A549 (cell line): ENCODE data around the gene TM4SF1. TPM values are rescaled to one million over a fixed set of nuclear protein-coding genes. Genes with fewer than 3 reads are reported as not detected.

Source experiments
- ATAC-seq, 2 experiments: fragments of 200-7000 bp in 1 of 2; fragments of >200 bp in 1 of 2; cut with Nextera tagmentation in 1 of 2; cut with Tn5 transposase in 1 of 2; 3 replicates each; pipeline versions ENCODE4 v1.8.0 to v1.9.1; 2018 to 2020; ENCODE audit warnings: mild to moderate bottlenecking in 1 of 2, moderate library complexity in 1 of 2
- CTCF ChIA-PET: fragments of 300-600 bp; sonication (Branson Sonifier 250); formaldehyde crosslinking; extraction: SDS; loops from one replicate; lab custom pipeline; 2021; ENCODE audit warnings: antibody characterized with exemption, inconsistent platforms; lab: Yijun Ruan, JAX
- POLR2A ChIA-PET: fragments of 350-600 bp; formaldehyde crosslinking; extraction: SDS; loops from one replicate; lab custom pipeline; 2021; ENCODE audit warnings: antibody characterized with exemption, inconsistent platforms; lab: Yijun Ruan, JAX
- DNase-seq, 2 experiments: peaks; one replicate each; pipeline versions ENCODE4 v3.0.0 to v3.0.0-alpha.2; 2011 to 2016; ENCODE audit warnings: low read depth in 1 of 2, low spot score in 1 of 2
- FAIRE-seq: peaks from 2 replicates; lab custom pipeline; 2011; peaks lifted over from hg19 to GRCh38; lab: Jason Lieb, UNC
- H3K27ac ChIP-seq, 2 experiments: fragments of >200 bp; sonication (Bioruptor Twin); formaldehyde crosslinking; 3 replicates each; pipeline ENCODE4 v1.5.1; 2016 to 2017
- H3K4me1 ChIP-seq: fragments of >200 bp; sonication (Bioruptor Twin); formaldehyde crosslinking; 3 replicates; pipeline ENCODE4 v1.6.1; 2016
- H3K4me2 ChIP-seq: fragments of >200 bp; sonication (Bioruptor Twin); formaldehyde crosslinking; 3 replicates; pipeline ENCODE4 v1.6.1; 2016
- H3K4me3 ChIP-seq: fragments of >200 bp; sonication (Bioruptor Twin); formaldehyde crosslinking; 3 replicates; pipeline ENCODE4 v1.5.1; 2016
- H3K9me3 ChIP-seq: fragments of >200 bp; sonication (Bioruptor Twin); formaldehyde crosslinking; 3 replicates; pipeline ENCODE4 v1.6.1; 2016
- CBX2 ChIP-seq: fragments of 200-600 bp; sonication (generic); IDR thresholded peaks from 2 replicates; pipeline ENCODE4 v1.6.1; 2016; ENCODE audit warnings: low read depth, mild to moderate bottlenecking, borderline replicate concordance
- CBX8 ChIP-seq: fragments of 200-600 bp; sonication (generic); IDR thresholded peaks from 2 replicates; pipeline ENCODE4 v1.6.1; 2016
- CHD2 ChIP-seq: fragments of 150-350 bp; IDR thresholded peaks from 2 replicates; pipeline ENCODE4 v1.6.1; 2014; ENCODE audit warnings: low read length; ENCODE audit not compliant: partially characterized antibody
- CHD4 ChIP-seq: fragments of 200-600 bp; sonication (generic); IDR thresholded peaks from 2 replicates; pipeline ENCODE4 v1.6.1; 2016; ENCODE audit warnings: antibody characterized with exemption, mild to moderate bottlenecking, borderline replicate concordance
- ESRRA ChIP-seq: fragments of 150-350 bp; IDR thresholded peaks from 2 replicates; pipeline ENCODE4 v1.6.1; 2014; ENCODE audit warnings: mild to moderate bottlenecking, low read length, borderline replicate concordance
- HDAC2 ChIP-seq: fragments of 200-600 bp; sonication (generic); IDR thresholded peaks from 2 replicates; pipeline ENCODE4 v1.6.1; 2016
- HEYL ChIP-seq: fragments of 250-450 bp; sonication (Bioruptor Pico); IDR thresholded peaks from 2 replicates; pipeline ENCODE4 v1.8.0; 2021; ENCODE audit warnings: mild to moderate bottlenecking, moderate library complexity
- HOXA7 ChIP-seq: fragments of 250-450 bp; sonication (Bioruptor Pico); IDR thresholded peaks from 2 replicates; pipeline ENCODE4 v1.5.0; 2020; ENCODE audit warnings: mild to moderate bottlenecking, moderate library complexity
- HOXB13 ChIP-seq: fragments of 250-450 bp; sonication (Bioruptor Pico); IDR thresholded peaks from 2 replicates; pipeline ENCODE4 v1.5.0; 2020; ENCODE audit warnings: low read depth, mild to moderate bottlenecking, moderate library complexity
- HOXB5 ChIP-seq: fragments of 250-450 bp; sonication (Bioruptor Pico); IDR thresholded peaks from 2 replicates; pipeline ENCODE4 v1.5.0; 2020; ENCODE audit warnings: mild to moderate bottlenecking, moderate library complexity
- KDM1A ChIP-seq: fragments of 200-600 bp; sonication (generic); IDR thresholded peaks from 2 replicates; pipeline ENCODE4 v1.6.1; 2016; ENCODE audit warnings: low read depth, mild to moderate bottlenecking
- KDM5A ChIP-seq: fragments of 200-600 bp; sonication (generic); IDR thresholded peaks from 2 replicates; pipeline ENCODE4 v1.6.1; 2016; ENCODE audit warnings: antibody characterized with exemption, mild to moderate bottlenecking
- MAFK ChIP-seq: fragments of 450-650 bp; IDR thresholded peaks from 2 replicates; pipeline ENCODE4 v1.6.1; 2014; ENCODE audit not compliant: partially characterized antibody
- MYC ChIP-seq: IDR thresholded peaks from 2 replicates; pipeline ENCODE4 v1.6.1; 2012; ENCODE audit warnings: mild to moderate bottlenecking, inconsistent platforms, low read length, improper control_type of control experiment, borderline replicate concordance
- NFE2L2 ChIP-seq: fragments of 150-350 bp; conservative IDR thresholded peaks from 2 replicates; pipeline ENCODE4 v1.6.1; 2014; ENCODE audit warnings: low read length
- NPAS2 ChIP-seq: fragments of 250-450 bp; sonication (Bioruptor Pico); IDR thresholded peaks from 2 replicates; pipeline ENCODE4 v1.8.0; 2022; ENCODE audit warnings: mild to moderate bottlenecking, moderate library complexity, borderline replicate concordance
- PHF8 ChIP-seq: fragments of 200-600 bp; sonication (generic); IDR thresholded peaks from 2 replicates; pipeline ENCODE4 v1.6.1; 2016; ENCODE audit warnings: low read depth, mild to moderate bottlenecking, antibody characterized with exemption, moderate library complexity, borderline replicate concordance
- POLR2A ChIP-seq: IDR thresholded peaks from 2 replicates; pipeline ENCODE4 v1.6.1; 2012; ENCODE audit warnings: mild to moderate bottlenecking, low read length
- POLR2AphosphoS2 ChIP-seq: conservative IDR thresholded peaks from 2 replicates; pipeline ENCODE4 v1.6.1; 2012; ENCODE audit warnings: low read length, improper control_type of control experiment, inconsistent platforms
- RAD21 ChIP-seq, 2 experiments: fragments of >200 bp in 1 of 2; sonication (Bioruptor Twin) in 1 of 2; formaldehyde crosslinking in 1 of 2; IDR thresholded peaks in 1 of 2; conservative IDR thresholded peaks in 1 of 2; 2 replicates in 1 of 2; 3 replicates in 1 of 2; pipeline ENCODE4 v1.6.1; 2012 to 2018; ENCODE audit warnings: inconsistent platforms in 1 of 2
- RCOR1 ChIP-seq: fragments of 150-350 bp; IDR thresholded peaks from 2 replicates; pipeline ENCODE4 v1.6.1; 2014; ENCODE audit warnings: antibody characterized with exemption, low read length, low read depth
- RNF2 ChIP-seq: fragments of 200-600 bp; sonication (generic); IDR thresholded peaks from 2 replicates; pipeline ENCODE4 v1.6.1; 2016; ENCODE audit warnings: low read depth, mild to moderate bottlenecking, antibody characterized with exemption, moderate library complexity, borderline replicate concordance
- SMC3 ChIP-seq: fragments of >200 bp; sonication (Bioruptor Twin); formaldehyde crosslinking; IDR thresholded peaks from 3 replicates; pipeline ENCODE4 v1.6.1; 2018; ENCODE audit warnings: inconsistent platforms
- SREBF2 ChIP-seq: fragments of 450-650 bp; IDR thresholded peaks from 2 replicates; pipeline ENCODE4 v1.6.1; 2014; ENCODE audit warnings: mild to moderate bottlenecking, moderate library complexity
- TP53 ChIP-seq: fragments of 250-450 bp; sonication (Bioruptor Pico); IDR thresholded peaks from 2 replicates; pipeline ENCODE4 v1.5.0; 2021; ENCODE audit warnings: mild to moderate bottlenecking, moderate library complexity
- ZNF302 ChIP-seq: fragments of 250-450 bp; sonication (Bioruptor Pico); IDR thresholded peaks from 2 replicates; pipeline ENCODE4 v1.9.0; 2021; ENCODE audit warnings: inconsistent platforms, mild to moderate bottlenecking, moderate library complexity
- WGBS: methylation state at CpG from one replicate; pipeline ENCODE4 v1.1.6; 2017; ENCODE audit errors: missing lambda C conversion rate; 5-methylcytosine and 5-hydroxymethylcytosine counted together
- polyA plus RNA-seq, 4 experiments: library from polyadenylated mRNA; depleted of rRNA in 3 of 4; stranded (reverse); fragments of >200 nt; fragmentation: RNase III in 1 of 4; extraction: RNeasy Plus Mini Kit Qiagen cat#74134 plus additional on column Dnase treatment in 1 of 4; gene quantifications; 2 replicates in 3 of 4; 3 replicates in 1 of 4; pipeline ENCODE4 v1.2.3, GENCODE V29; 2011 to 2017
- TF ChIP-seq, protein P1 (sequence below): fragments of >200 bp; sonication (Bioruptor Twin); formaldehyde crosslinking; IDR thresholded peaks from 3 replicates; pipeline ENCODE4 v1.5.1; 2016
- TF ChIP-seq, protein P2 (sequence below): IDR thresholded peaks from 2 replicates; pipeline ENCODE4 v1.6.1; 2012; ENCODE audit warnings: low read depth, borderline replicate concordance
- TF ChIP-seq, protein P3 (sequence below): fragments of >200 bp; sonication (Bioruptor Twin); formaldehyde crosslinking; IDR thresholded peaks from 3 replicates; pipeline ENCODE4 v1.6.1; 2016
- TF ChIP-seq, protein P4 (sequence below): IDR thresholded peaks from 2 replicates; pipeline ENCODE4 v1.6.1; 2012
- TF ChIP-seq, protein P5 (sequence below): fragments of 250-450 bp; sonication (Bioruptor Pico); IDR thresholded peaks from 2 replicates; pipeline ENCODE4 v1.5.0; 2021; ENCODE audit warnings: mild to moderate bottlenecking, moderate library complexity, borderline replicate concordance
- TF ChIP-seq, protein P6 (sequence below): fragments of >200 bp; sonication (Bioruptor Twin); formaldehyde crosslinking; IDR thresholded peaks from 2 replicates; pipeline ENCODE4 v1.6.1; 2016

The TM4SF1 gene
- polyA plus RNA-seq, 2 of the 4 experiments (the other 2 are of a cell fraction) = 828 to 1,208 TPM

DNA sequence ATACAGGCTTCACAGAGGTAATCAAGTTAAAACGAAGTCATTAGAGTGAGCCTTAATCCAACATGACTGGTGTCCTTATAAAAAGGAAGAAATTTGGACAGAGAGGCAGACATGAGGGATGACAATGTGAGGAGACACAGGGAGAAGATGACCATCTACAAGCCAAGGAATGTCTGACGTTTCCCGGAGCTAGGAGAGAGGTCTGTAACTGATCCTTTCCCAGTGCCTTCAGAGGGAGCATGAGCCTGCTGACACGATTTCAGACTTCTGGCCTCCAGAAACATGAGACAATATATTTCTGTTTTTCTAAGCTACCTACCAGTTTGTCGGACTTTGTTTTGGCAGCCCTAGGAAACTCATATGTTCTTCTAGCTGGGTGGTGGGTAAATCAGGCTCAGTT lies 15.1 kb downstream of the TM4SF1 start:
- WGBS = 87% methylated on average over 5 of the region's 5 CpGs
- DNase-seq (no peak), FAIRE-seq (peak; percentile 28), ATAC-seq (no peak)
- TF ChIP-seq MYC (no peak), PHF8 (no peak), CHD2 (no peak), ESRRA (no peak), ZNF302 (no peak), NFE2L2 (no peak), KDM1A (no peak), CBX8 (no peak), CBX2 (no peak), SREBF2 (no peak), HOXB13 (CRISPR knock-in tag) (no peak), RCOR1 (no peak), SMC3 (no peak), HOXA7 (CRISPR knock-in tag) (no peak), HOXB5 (no peak)
- TF ChIP-seq, protein P1, sequence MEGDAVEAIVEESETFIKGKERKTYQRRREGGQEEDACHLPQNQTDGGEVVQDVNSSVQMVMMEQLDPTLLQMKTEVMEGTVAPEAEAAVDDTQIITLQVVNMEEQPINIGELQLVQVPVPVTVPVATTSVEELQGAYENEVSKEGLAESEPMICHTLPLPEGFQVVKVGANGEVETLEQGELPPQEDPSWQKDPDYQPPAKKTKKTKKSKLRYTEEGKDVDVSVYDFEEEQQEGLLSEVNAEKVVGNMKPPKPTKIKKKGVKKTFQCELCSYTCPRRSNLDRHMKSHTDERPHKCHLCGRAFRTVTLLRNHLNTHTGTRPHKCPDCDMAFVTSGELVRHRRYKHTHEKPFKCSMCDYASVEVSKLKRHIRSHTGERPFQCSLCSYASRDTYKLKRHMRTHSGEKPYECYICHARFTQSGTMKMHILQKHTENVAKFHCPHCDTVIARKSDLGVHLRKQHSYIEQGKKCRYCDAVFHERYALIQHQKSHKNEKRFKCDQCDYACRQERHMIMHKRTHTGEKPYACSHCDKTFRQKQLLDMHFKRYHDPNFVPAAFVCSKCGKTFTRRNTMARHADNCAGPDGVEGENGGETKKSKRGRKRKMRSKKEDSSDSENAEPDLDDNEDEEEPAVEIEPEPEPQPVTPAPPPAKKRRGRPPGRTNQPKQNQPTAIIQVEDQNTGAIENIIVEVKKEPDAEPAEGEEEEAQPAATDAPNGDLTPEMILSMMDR = no peak
- TF ChIP-seq, protein P2, sequence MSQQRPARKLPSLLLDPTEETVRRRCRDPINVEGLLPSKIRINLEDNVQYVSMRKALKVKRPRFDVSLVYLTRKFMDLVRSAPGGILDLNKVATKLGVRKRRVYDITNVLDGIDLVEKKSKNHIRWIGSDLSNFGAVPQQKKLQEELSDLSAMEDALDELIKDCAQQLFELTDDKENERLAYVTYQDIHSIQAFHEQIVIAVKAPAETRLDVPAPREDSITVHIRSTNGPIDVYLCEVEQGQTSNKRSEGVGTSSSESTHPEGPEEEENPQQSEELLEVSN = no peak
- TF ChIP-seq, protein P3, sequence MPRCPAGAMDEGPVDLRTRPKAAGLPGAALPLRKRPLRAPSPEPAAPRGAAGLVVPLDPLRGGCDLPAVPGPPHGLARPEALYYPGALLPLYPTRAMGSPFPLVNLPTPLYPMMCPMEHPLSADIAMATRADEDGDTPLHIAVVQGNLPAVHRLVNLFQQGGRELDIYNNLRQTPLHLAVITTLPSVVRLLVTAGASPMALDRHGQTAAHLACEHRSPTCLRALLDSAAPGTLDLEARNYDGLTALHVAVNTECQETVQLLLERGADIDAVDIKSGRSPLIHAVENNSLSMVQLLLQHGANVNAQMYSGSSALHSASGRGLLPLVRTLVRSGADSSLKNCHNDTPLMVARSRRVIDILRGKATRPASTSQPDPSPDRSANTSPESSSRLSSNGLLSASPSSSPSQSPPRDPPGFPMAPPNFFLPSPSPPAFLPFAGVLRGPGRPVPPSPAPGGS = no peak
- TF ChIP-seq, protein P4, sequence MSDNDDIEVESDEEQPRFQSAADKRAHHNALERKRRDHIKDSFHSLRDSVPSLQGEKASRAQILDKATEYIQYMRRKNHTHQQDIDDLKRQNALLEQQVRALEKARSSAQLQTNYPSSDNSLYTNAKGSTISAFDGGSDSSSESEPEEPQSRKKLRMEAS = no peak
- TF ChIP-seq, protein P5, sequence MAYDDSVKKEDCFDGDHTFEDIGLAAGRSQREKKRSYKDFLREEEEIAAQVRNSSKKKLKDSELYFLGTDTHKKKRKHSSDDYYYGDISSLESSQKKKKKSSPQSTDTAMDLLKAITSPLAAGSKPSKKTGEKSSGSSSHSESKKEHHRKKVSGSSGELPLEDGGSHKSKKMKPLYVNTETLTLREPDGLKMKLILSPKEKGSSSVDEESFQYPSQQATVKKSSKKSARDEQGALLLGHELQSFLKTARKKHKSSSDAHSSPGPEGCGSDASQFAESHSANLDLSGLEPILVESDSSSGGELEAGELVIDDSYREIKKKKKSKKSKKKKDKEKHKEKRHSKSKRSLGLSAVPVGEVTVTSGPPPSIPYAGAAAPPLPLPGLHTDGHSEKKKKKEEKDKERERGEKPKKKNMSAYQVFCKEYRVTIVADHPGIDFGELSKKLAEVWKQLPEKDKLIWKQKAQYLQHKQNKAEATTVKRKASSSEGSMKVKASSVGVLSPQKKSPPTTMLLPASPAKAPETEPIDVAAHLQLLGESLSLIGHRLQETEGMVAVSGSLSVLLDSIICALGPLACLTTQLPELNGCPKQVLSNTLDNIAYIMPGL (CRISPR knock-in tag) = no peak
- ChIA-PET POLR2A (interaction anchor here (1.0 kb wide), 1 partner anchor 8 kb away, joined by 3 read pairs; no protein-coding TSS in a partner anchor), CTCF (interaction anchor here (0.6 to 5.3 kb wide), 8 partner anchors 9 to 398 kb away, joined by 3 to 29 read pairs (median 4); partner anchors contain the start of gene TM4SF18)
- H3K9me3 ChIP-seq = no peaks in the 10 kb centered on the region
- no peak overlapping the region for H3K27ac ChIP-seq
- peaks cover 13% of the 10 kb centered on the region for H3K4me1 ChIP-seq
- no peak overlapping the region for H3K4me3 ChIP-seq
- no peak overlapping the region for H3K4me2 ChIP-seq

DNA sequence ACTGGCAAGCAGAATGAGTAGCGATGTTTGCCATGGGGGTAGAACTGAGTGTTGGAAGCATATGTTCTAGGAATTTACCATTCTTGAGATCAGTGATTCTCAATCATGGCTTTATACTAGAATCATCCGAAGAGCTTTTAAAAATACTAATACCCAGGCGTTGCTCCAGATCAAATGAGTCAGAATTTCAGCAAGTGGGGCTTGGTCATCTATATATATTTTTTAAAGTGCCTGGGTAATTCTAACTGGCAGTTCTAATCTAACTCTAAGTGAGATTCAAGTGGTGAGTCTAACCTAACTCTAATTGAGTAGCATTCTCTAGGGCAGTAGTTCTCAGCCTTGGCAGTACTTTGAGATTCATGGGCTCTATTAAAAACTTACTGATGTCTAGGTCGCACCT lies 20.8 kb downstream of the TM4SF1 start:
- POLR2A ChIA-PET = no interaction called here
- WGBS = 92% methylated on average over 4 of the region's 4 CpGs
- no peak for FAIRE-seq

More for the DNA sequence above, 20.8 kb downstream of the TM4SF1 start:
- no peak for ATAC-seq
- no peak for DNase-seq
- no peaks in the 10 kb centered on the region; the same call in 2 of the 3 replicates for H3K4me1 ChIP-seq
- no peak for TF ChIP-seq RAD21 (conservative IDR thresholded peaks at IDR 0.05 in 1 of 2, IDR thresholded peaks at IDR 0.05 in 1 of 2)
- TF ChIP-seq MAFK = no peak
- no peak for TF ChIP-seq HEYL
- no peak for TF ChIP-seq HOXB13 (CRISPR knock-in tag)
- no peak for TF ChIP-seq CBX2
- no peak for TF ChIP-seq POLR2AphosphoS2
- no peak for TF ChIP-seq HOXB5
- no peak for TF ChIP-seq TP53 (CRISPR knock-in tag)
- TF ChIP-seq NPAS2 (CRISPR knock-in tag) = no peak
- TF ChIP-seq POLR2A = no peak
- TF ChIP-seq RNF2 = no peak
- TF ChIP-seq, protein P6, sequence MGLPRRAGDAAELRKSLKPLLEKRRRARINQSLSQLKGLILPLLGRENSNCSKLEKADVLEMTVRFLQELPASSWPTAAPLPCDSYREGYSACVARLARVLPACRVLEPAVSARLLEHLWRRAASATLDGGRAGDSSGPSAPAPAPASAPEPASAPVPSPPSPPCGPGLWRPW = no peak
- TF ChIP-seq HDAC2 = no peak
- no peak for TF ChIP-seq KDM5A
- no peak for TF ChIP-seq ESRRA
- TF ChIP-seq NFE2L2 = no peak
- no peak for TF ChIP-seq CHD4
- TF ChIP-seq, all 56 proteins: peak for 0
- no peak overlapping the region for H3K4me2 ChIP-seq
- H3K4me3 ChIP-seq = no peak overlapping the region
- H3K27ac ChIP-seq = 0 out of 6 replicates have a peak overlapping the region, but pooled peaks of 1 of the 2 experiments have one; percentile 23
- CTCF ChIA-PET = interaction anchor here (0.7 to 1.7 kb wide), 3 partner anchors 16 to 18 kb away, joined by 3 to 5 read pairs (median 3); no protein-coding TSS in a partner anchor
- peaks cover 4% of the 10 kb centered on the region; the same call in 1 of the 3 replicates for H3K9me3 ChIP-seq
